ENCODE results near the gene GNG12.

DNA sequence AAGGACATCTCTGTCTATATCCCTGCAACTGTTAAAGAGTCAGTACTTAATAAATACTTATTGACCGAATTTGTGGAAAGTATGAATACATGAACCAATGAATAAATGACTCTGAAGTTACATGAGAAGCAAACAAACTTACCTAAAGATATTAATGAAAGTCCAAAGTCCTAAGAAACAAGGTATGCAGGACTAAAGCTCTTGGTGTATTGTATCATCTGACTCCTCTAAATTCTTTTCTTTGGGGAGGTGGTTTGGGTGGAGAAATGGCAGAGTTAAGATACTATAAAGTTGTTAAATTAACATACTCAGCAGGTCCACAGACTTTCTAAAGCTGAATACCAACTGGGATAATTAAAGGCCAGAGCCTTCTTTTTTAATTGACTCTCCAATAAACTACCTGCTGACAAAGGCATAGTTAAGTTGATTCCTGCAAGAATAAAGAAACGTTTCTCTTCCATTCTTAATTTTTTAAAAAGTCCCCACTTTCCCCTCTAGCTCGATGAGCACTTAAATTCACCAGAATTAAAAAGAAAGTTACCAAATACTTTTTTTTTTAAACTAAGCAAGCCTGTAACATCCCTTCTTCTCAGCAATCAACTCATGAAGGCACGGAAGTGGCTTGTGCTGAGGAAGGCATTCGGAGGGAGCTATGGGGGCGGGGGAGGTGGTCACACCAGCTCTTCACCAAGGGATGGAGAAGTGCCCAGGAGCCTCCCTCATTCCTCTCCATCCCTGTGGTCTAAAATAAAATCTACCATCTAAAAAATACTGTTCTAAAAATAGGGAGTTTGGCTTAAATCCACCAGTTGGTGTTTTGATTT, 87.2 kb downstream of the GNG12 start:
- TF ChIP-seq, protein P1, sequence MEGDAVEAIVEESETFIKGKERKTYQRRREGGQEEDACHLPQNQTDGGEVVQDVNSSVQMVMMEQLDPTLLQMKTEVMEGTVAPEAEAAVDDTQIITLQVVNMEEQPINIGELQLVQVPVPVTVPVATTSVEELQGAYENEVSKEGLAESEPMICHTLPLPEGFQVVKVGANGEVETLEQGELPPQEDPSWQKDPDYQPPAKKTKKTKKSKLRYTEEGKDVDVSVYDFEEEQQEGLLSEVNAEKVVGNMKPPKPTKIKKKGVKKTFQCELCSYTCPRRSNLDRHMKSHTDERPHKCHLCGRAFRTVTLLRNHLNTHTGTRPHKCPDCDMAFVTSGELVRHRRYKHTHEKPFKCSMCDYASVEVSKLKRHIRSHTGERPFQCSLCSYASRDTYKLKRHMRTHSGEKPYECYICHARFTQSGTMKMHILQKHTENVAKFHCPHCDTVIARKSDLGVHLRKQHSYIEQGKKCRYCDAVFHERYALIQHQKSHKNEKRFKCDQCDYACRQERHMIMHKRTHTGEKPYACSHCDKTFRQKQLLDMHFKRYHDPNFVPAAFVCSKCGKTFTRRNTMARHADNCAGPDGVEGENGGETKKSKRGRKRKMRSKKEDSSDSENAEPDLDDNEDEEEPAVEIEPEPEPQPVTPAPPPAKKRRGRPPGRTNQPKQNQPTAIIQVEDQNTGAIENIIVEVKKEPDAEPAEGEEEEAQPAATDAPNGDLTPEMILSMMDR (conservative IDR thresholded peaks at IDR 0.05; ENCODE audit: low read length), result no peak
- no peak for TF ChIP-seq EZH2phosphoT487 (IDR thresholded peaks at IDR 0.05; ENCODE audit: borderline replicate concordance)
